Stomach (tissue), 9 donors: Measurements from ENCODE around the gene DHRS1. TPM values are rescaled to one million over a fixed set of nuclear protein-coding genes. Genes with fewer than 3 reads are reported as not detected.

Experiments used
- DNase-seq, 2 donors: peaks; one replicate each; pipeline versions ENCODE4 v3.0.0 to v3.0.0-alpha.2; 2013 to 2019
- H3K27ac ChIP-seq, 5 donors: fragments of 200-600 bp in 4 of 5; sonication (generic) in 4 of 5; one replicate each; pipeline ENCODE4 v1.5.1; 2013 to 2019; ENCODE audit warnings: mild to moderate bottlenecking in 1 of 5, moderate library complexity in 1 of 5
- H3K27me3 ChIP-seq, 3 donors: fragments of 200-600 bp; sonication (generic); one replicate each; pipeline ENCODE4 v1.5.1; 2017 to 2019; ENCODE audit warnings: mixed run types in 1 of 3
- H3K36me3 ChIP-seq, 4 donors: fragments of 200-600 bp; sonication (generic); 1 replicate in 3 of 4; 2 replicates in 1 of 4; pipeline ENCODE4 v1.5.1; 2016 to 2019
- H3K4me1 ChIP-seq, 4 donors: fragments of 200-600 bp; sonication (generic); one replicate each; pipeline ENCODE4 v1.5.1; 2016 to 2019
- H3K4me3 ChIP-seq, 4 donors: fragments of 200-600 bp; sonication (generic) in 3 of 4; one replicate each; pipeline ENCODE4 v1.5.1; 2016 to 2019; ENCODE audit warnings: mild to moderate bottlenecking in 1 of 4
- H3K9me3 ChIP-seq, 4 donors: fragments of 200-600 bp; sonication (generic); one replicate each; pipeline ENCODE4 v1.5.1; 2016 to 2019
- CTCF ChIP-seq, 7 experiments: fragments of 450-650 bp in 4 of 7; fragments of 200-600 bp in 3 of 7; sonication (generic) in 3 of 7; IDR thresholded peaks; one replicate each; pipeline ENCODE4 v1.5.1; 2016 to 2019; ENCODE audit warnings: antibody characterized with exemption in 7 of 7, control low read depth in 2 of 7, mild to moderate bottlenecking in 1 of 7
- EP300 ChIP-seq: sonication (generic); formaldehyde crosslinking; IDR thresholded peaks from one replicate; pipeline ENCODE4 v1.6.1; 2017; ENCODE audit warnings: antibody characterized with exemption
- POLR2A ChIP-seq, 4 donors: fragments of 450-650 bp; IDR thresholded peaks; one replicate each; pipeline ENCODE4 v1.6.1; 2016; ENCODE audit warnings: antibody characterized with exemption in 4 of 4, control low read depth in 2 of 4, mild to moderate bottlenecking in 1 of 4, moderate library complexity in 1 of 4
- POLR2AphosphoS5 ChIP-seq, 3 donors: sonication (generic); formaldehyde crosslinking; IDR thresholded peaks; one replicate each; pipeline ENCODE4 v1.6.1; 2016; ENCODE audit warnings: antibody characterized with exemption in 3 of 3
- WGBS, 5 donors: extraction: QIAGEN DNeasy Blood & Tissue Kit in 3 of 5; methylation state at CpG; one replicate each; pipeline versions ENCODE4 v1.1.5 to v1.1.7; 2013 to 2018; 5-methylcytosine and 5-hydroxymethylcytosine counted together
- intact Hi-C: fragments of 100-400 bp; cut with DNase I; formaldehyde crosslinking; loops from one replicate; pipeline ENCODE4 v1.15.1; 2023; ENCODE audit warnings: low total_unique reads
- polyA plus RNA-seq, 3 donors: library from polyadenylated mRNA; stranded (reverse); fragments of 200-250 nt; gene quantifications; one replicate each; pipeline ENCODE4 v1.2.3, GENCODE V29; 2013
- total RNA-seq, 5 donors: library from RNA; depleted of rRNA; stranded (reverse); fragments of >200 nt; gene quantifications; one replicate each; pipeline versions ENCODE4 v1.1.0 to v1.2.3, GENCODE V29; 2014 to 2016
- donor health status: healthy with polysubstance abuse.
- donor health status: Bipolar disorder and iron deficiency.
- donor health status: healthy.

The DHRS1 gene
- total and polyA plus RNA-seq, 8 donors: 5.3 to 71.9 (median 25.1) TPM

GRCh38 chr14:24241829-24242443 is 57.6 kb downstream of the DHRS1 start:
- 1 to 8% (median 1%) methylated on average over 12 to 39 of the region's 39 CpGs for WGBS, 5 donors
- intact Hi-C loops: loop anchor here (10.0 kb wide), 1 partner anchor 53 kb away; the partner anchor contains the start of genes DHRS1 and NOP9
- H3K27ac ChIP-seq: peak overlapping the region; percentile 92 to 100 (median 99)
- H3K4me1 ChIP-seq: peaks cover 35 to 59% (median 52%) of the 10 kb centered on the region in 4 donors
- H3K36me3 ChIP-seq: peaks cover 36 to 45% (median 44%) of the 10 kb centered on the region in 4 donors
- no peaks in the 10 kb centered on the region for H3K9me3 ChIP-seq
- H3K27me3 ChIP-seq: no peaks in the 10 kb centered on the region
- peak overlapping the region; percentile 65 to 84 (median 71) for H3K4me3 ChIP-seq
- TF ChIP-seq POLR2AphosphoS5 (IDR thresholded peaks at IDR 0.05) (peak in 1 of 3 donors; percentile 0), EP300 (no peak), CTCF (IDR thresholded peaks at IDR 0.05) (peak in 5 of 7 experiments; percentile 60 to 87 (median 75)), POLR2A (IDR thresholded peaks at IDR 0.05) (no peak)
- peak; percentile 94 to 97 for DNase-seq

Other genes with a start within 250 kb of the DHRS1 start
Only the 30 nearest of the 34 such genes appear.
- gene DCAF11, start 185.0 kb downstream of the DHRS1 start, total RNA-seq: 100 to 1,000 TPM in 2 of 5 donors, 10 to 100 TPM in 3; 50.4 to 396 (median 84.5) TPM
- 10 to 100 TPM; 27.7 to 68.3 (median 38.9) TPM for gene DCAF11, start 185.0 kb downstream of the DHRS1 start, polyA plus RNA-seq
- 10 to 100 TPM in 2 of 5 donors, 1 to 10 TPM in 1, under 1 TPM in 1, not detected in 1; 0.92 to 69.2 (median 13.0) TPM for gene NRL, start 184.8 kb downstream of the DHRS1 start, total RNA-seq
- gene NRL, start 184.8 kb downstream of the DHRS1 start, polyA plus RNA-seq: 1 to 10 TPM; 1.2 to 1.3 (median 1.2) TPM
- 10 to 100 TPM in 1 of 5 donors, under 1 TPM in 1, not detected in 3; 0.87 to 80.5 TPM for gene FITM1, start 169.1 kb downstream of the DHRS1 start, total RNA-seq
- gene FITM1, start 169.1 kb downstream of the DHRS1 start, polyA plus RNA-seq: 1 to 10 TPM; 1.9 to 2.6 (median 2.2) TPM
- gene PSME1, start 163.6 kb downstream of the DHRS1 start, total RNA-seq: 100 to 1,000 TPM in 1 of 5 donors, 10 to 100 TPM in 4; 38.5 to 129 (median 91.1) TPM
- gene PSME1, start 163.6 kb downstream of the DHRS1 start, polyA plus RNA-seq: 100 to 1,000 TPM; 217 to 322 (median 310) TPM
- gene EMC9, start 158.2 kb downstream of the DHRS1 start, total RNA-seq: 10 to 100 TPM in 1 of 5 donors, 1 to 10 TPM in 4; 1.3 to 33.9 (median 4.6) TPM
- 10 to 100 TPM; 32.0 to 59.6 (median 42.9) TPM for gene EMC9, start 158.2 kb downstream of the DHRS1 start, polyA plus RNA-seq
- gene PSME2, start 153.2 kb downstream of the DHRS1 start, total RNA-seq: 100 to 1,000 TPM in 2 of 5 donors, 10 to 100 TPM in 3; 62.4 to 339 (median 83.9) TPM
- 100 to 1,000 TPM; 302 to 421 (median 403) TPM for gene PSME2, start 153.2 kb downstream of the DHRS1 start, polyA plus RNA-seq
- gene RNF31, start 152.3 kb downstream of the DHRS1 start, total RNA-seq: 100 to 1,000 TPM in 2 of 5 donors, 10 to 100 TPM in 3; 53.2 to 523 (median 94.2) TPM
- gene RNF31, start 152.3 kb downstream of the DHRS1 start, polyA plus RNA-seq: 10 to 100 TPM; 64.0 to 88.7 (median 68.6) TPM
- 100 to 1,000 TPM in 2 of 5 donors, 10 to 100 TPM in 2, 1 to 10 TPM in 1; 1.4 to 143 (median 91.4) TPM for gene IRF9, start 138.5 kb downstream of the DHRS1 start, total RNA-seq
- 100 to 1,000 TPM in 1 of 3 donors, 10 to 100 TPM in 2; 64.6 to 101 (median 65.1) TPM for gene IRF9, start 138.5 kb downstream of the DHRS1 start, polyA plus RNA-seq
- 100 to 1,000 TPM in 1 of 5 donors, 10 to 100 TPM in 4; 14.5 to 122 (median 45.5) TPM for gene REC8, start 127.7 kb downstream of the DHRS1 start, total RNA-seq
- 10 to 100 TPM; 20.9 to 64.4 (median 38.7) TPM for gene REC8, start 127.7 kb downstream of the DHRS1 start, polyA plus RNA-seq
- gene IPO4, start 111.0 kb downstream of the DHRS1 start, total RNA-seq: 100 to 1,000 TPM in 1 of 5 donors, 10 to 100 TPM in 4; 14.3 to 227 (median 23.9) TPM
- 10 to 100 TPM in 1 of 3 donors, 1 to 10 TPM in 2; 9.3 to 15.2 (median 9.8) TPM for gene IPO4, start 111.0 kb downstream of the DHRS1 start, polyA plus RNA-seq
- 10 to 100 TPM in 4 of 5 donors, 1 to 10 TPM in 1; 6.4 to 79.7 (median 31.6) TPM for gene TM9SF1, start 104.3 kb downstream of the DHRS1 start, total RNA-seq
- 10 to 100 TPM; 14.6 to 28.2 (median 14.7) TPM for gene TM9SF1, start 104.3 kb downstream of the DHRS1 start, polyA plus RNA-seq
- gene TSSK4, start 94.1 kb downstream of the DHRS1 start, total RNA-seq: under 1 TPM in 1 of 5 donors, not detected in 4; 0.73 TPM
- gene TSSK4, start 94.1 kb downstream of the DHRS1 start, polyA plus RNA-seq: not detected
- gene CHMP4A, start 86.3 kb downstream of the DHRS1 start, total RNA-seq: 10 to 100 TPM in 4 of 5 donors, not detected in 1; 27.8 to 37.2 (median 31.8) TPM
- gene CHMP4A, start 86.3 kb downstream of the DHRS1 start, polyA plus RNA-seq: 100 to 1,000 TPM in 1 of 3 donors, 10 to 100 TPM in 2; 66.5 to 135 (median 70.7) TPM
- 10 to 100 TPM in 3 of 5 donors, 1 to 10 TPM in 1, not detected in 1; 9.3 to 16.1 (median 14.2) TPM for gene MDP1, start 83.7 kb downstream of the DHRS1 start, total RNA-seq
- gene MDP1, start 83.7 kb downstream of the DHRS1 start, polyA plus RNA-seq: 10 to 100 TPM; 25.6 to 26.9 (median 26.2) TPM
- 100 to 1,000 TPM in 3 of 5 donors, 10 to 100 TPM in 1, not detected in 1; 85.4 to 166 (median 132) TPM for gene NEDD8, start 67.4 kb downstream of the DHRS1 start, total RNA-seq
- gene NEDD8, start 67.4 kb downstream of the DHRS1 start, polyA plus RNA-seq: 100 to 1,000 TPM; 235 to 244 (median 237) TPM
- gene GMPR2, start 66.9 kb downstream of the DHRS1 start, total RNA-seq: 100 to 1,000 TPM in 1 of 5 donors, 10 to 100 TPM in 4; 13.9 to 204 (median 31.2) TPM
- 10 to 100 TPM; 48.3 to 85.7 (median 53.9) TPM for gene GMPR2, start 66.9 kb downstream of the DHRS1 start, polyA plus RNA-seq
- 10 to 100 TPM in 4 of 5 donors, 1 to 10 TPM in 1; 7.2 to 63.6 (median 39.1) TPM for gene TINF2, start 57.2 kb downstream of the DHRS1 start, total RNA-seq
- 10 to 100 TPM; 46.6 to 61.1 (median 50.6) TPM for gene TINF2, start 57.2 kb downstream of the DHRS1 start, polyA plus RNA-seq
- gene TGM1, start 36.6 kb downstream of the DHRS1 start, total RNA-seq: 10 to 100 TPM in 1 of 5 donors, 1 to 10 TPM in 4; 2.6 to 11.7 (median 4.9) TPM
- 100 to 1,000 TPM in 1 of 3 donors, 1 to 10 TPM in 2; 1.7 to 131 (median 5.3) TPM for gene TGM1, start 36.6 kb downstream of the DHRS1 start, polyA plus RNA-seq
- 100 to 1,000 TPM in 4 of 5 donors, 10 to 100 TPM in 1; 16.0 to 230 (median 187) TPM for gene RABGGTA, start 28.2 kb downstream of the DHRS1 start, total RNA-seq
- gene RABGGTA, start 28.2 kb downstream of the DHRS1 start, polyA plus RNA-seq: 10 to 100 TPM; 33.8 to 68.4 (median 41.9) TPM
- 10 to 100 TPM in 4 of 5 donors, 1 to 10 TPM in 1; 5.4 to 25.7 (median 12.8) TPM for gene NOP9, start 70 bp upstream of the DHRS1 start, total RNA-seq
- gene NOP9, start 70 bp upstream of the DHRS1 start, polyA plus RNA-seq: 10 to 100 TPM in 1 of 3 donors, 1 to 10 TPM in 2; 6.5 to 11.8 (median 8.4) TPM
- 10 to 100 TPM in 2 of 5 donors, 1 to 10 TPM in 3; 5.0 to 11.2 (median 6.4) TPM for gene CIDEB, start 8.2 kb upstream of the DHRS1 start, total RNA-seq
- 10 to 100 TPM in 1 of 3 donors, 1 to 10 TPM in 2; 6.0 to 14.2 (median 6.0) TPM for gene CIDEB, start 8.2 kb upstream of the DHRS1 start, polyA plus RNA-seq
- gene LTB4R2, start 10.4 kb upstream of the DHRS1 start, total RNA-seq: 10 to 100 TPM in 3 of 5 donors, 1 to 10 TPM in 1, not detected in 1; 9.9 to 71.5 (median 24.5) TPM
- 1 to 10 TPM in 1 of 3 donors, under 1 TPM in 1, not detected in 1; 0.25 to 6.0 TPM for gene LTB4R2, start 10.4 kb upstream of the DHRS1 start, polyA plus RNA-seq
- 10 to 100 TPM in 3 of 5 donors, 1 to 10 TPM in 1, not detected in 1; 3.3 to 92.8 (median 24.6) TPM for gene LTB4R, start 11.7 kb upstream of the DHRS1 start, total RNA-seq
- gene LTB4R, start 11.7 kb upstream of the DHRS1 start, polyA plus RNA-seq: 10 to 100 TPM in 1 of 3 donors, 1 to 10 TPM in 2; 1.4 to 67.2 (median 4.1) TPM
- gene ADCY4, start 35.3 kb upstream of the DHRS1 start, total RNA-seq: 100 to 1,000 TPM in 1 of 5 donors, 10 to 100 TPM in 4; 18.2 to 118 (median 33.3) TPM
- gene ADCY4, start 35.3 kb upstream of the DHRS1 start, polyA plus RNA-seq: 10 to 100 TPM; 15.2 to 18.9 (median 18.8) TPM
- gene RIPK3, start 40.2 kb upstream of the DHRS1 start, total RNA-seq: 10 to 100 TPM in 4 of 5 donors, 1 to 10 TPM in 1; 6.4 to 42.6 (median 12.5) TPM
- gene RIPK3, start 40.2 kb upstream of the DHRS1 start, polyA plus RNA-seq: 10 to 100 TPM; 12.7 to 18.3 (median 14.3) TPM
- 10 to 100 TPM; 20.1 to 64.8 (median 33.0) TPM for gene NFATC4, start 68.4 kb upstream of the DHRS1 start, total RNA-seq
- 100 to 1,000 TPM in 1 of 3 donors, 10 to 100 TPM in 2; 71.4 to 119 (median 99.0) TPM for gene NFATC4, start 68.4 kb upstream of the DHRS1 start, polyA plus RNA-seq
- gene NYNRIN, start 99.2 kb upstream of the DHRS1 start, total RNA-seq: 10 to 100 TPM in 2 of 5 donors, 1 to 10 TPM in 3; 2.9 to 16.0 (median 8.1) TPM
- 1 to 10 TPM; 2.3 to 3.3 (median 2.3) TPM for gene NYNRIN, start 99.2 kb upstream of the DHRS1 start, polyA plus RNA-seq
- gene CBLN3, start 129.9 kb upstream of the DHRS1 start, total RNA-seq: 1 to 10 TPM in 3 of 5 donors, not detected in 2; 2.0 to 4.2 (median 3.8) TPM
- 1 to 10 TPM in 2 of 3 donors, under 1 TPM in 1; 0.81 to 2.1 (median 1.4) TPM for gene CBLN3, start 129.9 kb upstream of the DHRS1 start, polyA plus RNA-seq
- gene KHNYN, start 130.2 kb upstream of the DHRS1 start, total RNA-seq: 100 to 1,000 TPM in 1 of 5 donors, 10 to 100 TPM in 4; 63.4 to 348 (median 77.2) TPM
- 10 to 100 TPM; 13.9 to 23.4 (median 22.9) TPM for gene KHNYN, start 130.2 kb upstream of the DHRS1 start, polyA plus RNA-seq
- 10 to 100 TPM; 10.8 to 71.2 (median 42.4) TPM for gene SDR39U1, start 143.0 kb upstream of the DHRS1 start, total RNA-seq
- 10 to 100 TPM; 37.0 to 64.8 (median 41.8) TPM for gene SDR39U1, start 143.0 kb upstream of the DHRS1 start, polyA plus RNA-seq